SK-N-SH treated with all-trans-retinoic acid at 6 μM for 48 hours (cell line): ENCODE data around the gene ADGRV1.

ENCODE experiments used
- ATAC-seq: fragments of 200-7000 bp; cut with Tn5 transposase; 3 replicates; pipeline ENCODE4 v1.9.1; 2020; ENCODE audit warnings: mild to moderate bottlenecking, moderate library complexity
- CSRNP3 ChIP-seq: fragments of 250-450 bp; sonication (Bioruptor Pico); IDR thresholded peaks from 2 replicates; pipeline ENCODE4 v1.5.1; 2021; ENCODE audit warnings: mild to moderate bottlenecking, moderate library complexity
- ESRRG ChIP-seq: fragments of 250-450 bp; sonication (Bioruptor Pico); IDR thresholded peaks from 2 replicates; pipeline ENCODE4 v1.6.1; 2021; ENCODE audit warnings: mild to moderate bottlenecking
- GLIS3 ChIP-seq: fragments of 250-450 bp; sonication (Bioruptor Pico); IDR thresholded peaks from 2 replicates; pipeline ENCODE4 v1.5.0; 2020; ENCODE audit warnings: mild to moderate bottlenecking, moderate library complexity
- OSR1 ChIP-seq: fragments of 250-450 bp; sonication (Bioruptor Pico); IDR thresholded peaks from 2 replicates; pipeline ENCODE4 v1.8.0; 2022; ENCODE audit warnings: moderate library complexity, mild to moderate bottlenecking, inconsistent platforms
- PATZ1 ChIP-seq: fragments of 250-450 bp; sonication (Bioruptor Pico); IDR thresholded peaks from 2 replicates; pipeline ENCODE4 v1.8.0; 2020; ENCODE audit warnings: mild to moderate bottlenecking, moderate library complexity, borderline replicate concordance
- POU6F1 ChIP-seq: fragments of 250-450 bp; sonication (Bioruptor Pico); IDR thresholded peaks from 2 replicates; pipeline ENCODE4 v1.8.0; 2021; ENCODE audit warnings: low read depth, mild to moderate bottlenecking, moderate library complexity, borderline replicate concordance
- PPARA ChIP-seq: fragments of 250-450 bp; sonication (Bioruptor Pico); IDR thresholded peaks from 2 replicates; pipeline ENCODE4 v1.5.0; 2020; ENCODE audit warnings: mild to moderate bottlenecking, borderline replicate concordance
- RARB ChIP-seq: fragments of 250-450 bp; sonication (Bioruptor Pico); IDR thresholded peaks from 2 replicates; pipeline ENCODE4 v1.8.0; 2021; ENCODE audit warnings: mild to moderate bottlenecking, moderate library complexity
- SNAI2 ChIP-seq: fragments of 250-450 bp; sonication (Bioruptor Pico); IDR thresholded peaks from 2 replicates; pipeline ENCODE4 v1.5.0; 2020; ENCODE audit warnings: mild to moderate bottlenecking, moderate library complexity
- TCF4 ChIP-seq: fragments of 250-450 bp; sonication (Bioruptor Pico); IDR thresholded peaks from 2 replicates; pipeline ENCODE4 v1.8.0; 2021; ENCODE audit warnings: mild to moderate bottlenecking, moderate library complexity, borderline replicate concordance
- TOX ChIP-seq: fragments of 250-450 bp; sonication (Bioruptor Pico); IDR thresholded peaks from 2 replicates; pipeline ENCODE4 v1.8.0; 2021; ENCODE audit warnings: mild to moderate bottlenecking, moderate library complexity, borderline replicate concordance
- TSHZ2 ChIP-seq: fragments of 250-450 bp; sonication (Bioruptor Pico); IDR thresholded peaks from 2 replicates; pipeline ENCODE4 v1.5.0; 2020; ENCODE audit warnings: mild to moderate bottlenecking, moderate library complexity
- ZFP3 ChIP-seq: fragments of 250-450 bp; sonication (Bioruptor Pico); IDR thresholded peaks from 2 replicates; pipeline ENCODE4 v1.5.0; 2020; ENCODE audit warnings: mild to moderate bottlenecking, moderate library complexity
- ZFP30 ChIP-seq: fragments of 450-650 bp; formaldehyde crosslinking; IDR thresholded peaks from 2 replicates; pipeline ENCODE4 v1.5.0; 2022; ENCODE audit warnings: mild to moderate bottlenecking, moderate library complexity
- ZNF565 ChIP-seq: fragments of 450-650 bp; formaldehyde crosslinking; conservative IDR thresholded peaks from 2 replicates; pipeline ENCODE4 v1.5.0; 2020; ENCODE audit warnings: low read depth, mild to moderate bottlenecking, moderate library complexity
- ZNF70 ChIP-seq: fragments of 450-650 bp; formaldehyde crosslinking; IDR thresholded peaks from 2 replicates; pipeline ENCODE4 v1.5.0; 2020; ENCODE audit warnings: mild to moderate bottlenecking, moderate library complexity
- ZNF8 ChIP-seq: fragments of 450-650 bp; formaldehyde crosslinking; IDR thresholded peaks from 2 replicates; pipeline ENCODE4 v1.5.0; 2020; ENCODE audit warnings: mild to moderate bottlenecking, moderate library complexity

Gene ADGRV1

GRCh38 chr5:90912476-90912875 lies 353.9 kb downstream of the ADGRV1 start (continued):
- TF ChIP-seq TSHZ2 (CRISPR knock-in tag) (no peak), ZNF8 (CRISPR knock-in tag) (no peak), PPARA (no peak)
- TF ChIP-seq, all 23 proteins: peak for 0

GRCh38 chr5:90915393-90915792 lies 356.8 kb downstream of the ADGRV1 start:
- no peak for ATAC-seq
- TF ChIP-seq ZNF70 (CRISPR knock-in tag): no peak
- no peak for TF ChIP-seq TSHZ2 (CRISPR knock-in tag)
- no peak for TF ChIP-seq POU6F1 (CRISPR knock-in tag)
- TF ChIP-seq OSR1: no peak

GRCh38 chr5:90916947-90917800 lies 358.6 kb downstream of the ADGRV1 start:
- ATAC-seq: no peak
- TF ChIP-seq ZNF565 (CRISPR knock-in tag): no peak
- no peak for TF ChIP-seq TCF4 (CRISPR knock-in tag)
- no peak for TF ChIP-seq SNAI2 (CRISPR knock-in tag)
- TF ChIP-seq CSRNP3 (CRISPR knock-in tag): no peak
- TF ChIP-seq TSHZ2 (CRISPR knock-in tag): no peak
- no peak for TF ChIP-seq ESRRG
- TF ChIP-seq OSR1: no peak
- no peak for TF ChIP-seq ZFP3 (CRISPR knock-in tag)
- TF ChIP-seq GLIS3: no peak
- TF ChIP-seq TOX (CRISPR knock-in tag): no peak
- no peak for TF ChIP-seq ZNF8 (CRISPR knock-in tag)
- TF ChIP-seq RARB: no peak
- TF ChIP-seq PATZ1 (CRISPR knock-in tag): no peak
- no peak for TF ChIP-seq ZFP30
- TF ChIP-seq, all 23 proteins: peak for 0
